ENCODE results near the gene PNLDC1. TPM values are rescaled to one million over a fixed set of nuclear protein-coding genes. Genes with fewer than 3 reads are reported as not detected.

PNLDC1 gene
- polyA plus RNA-seq, 1 donor from 2014 or later, result not detected

DNA sequence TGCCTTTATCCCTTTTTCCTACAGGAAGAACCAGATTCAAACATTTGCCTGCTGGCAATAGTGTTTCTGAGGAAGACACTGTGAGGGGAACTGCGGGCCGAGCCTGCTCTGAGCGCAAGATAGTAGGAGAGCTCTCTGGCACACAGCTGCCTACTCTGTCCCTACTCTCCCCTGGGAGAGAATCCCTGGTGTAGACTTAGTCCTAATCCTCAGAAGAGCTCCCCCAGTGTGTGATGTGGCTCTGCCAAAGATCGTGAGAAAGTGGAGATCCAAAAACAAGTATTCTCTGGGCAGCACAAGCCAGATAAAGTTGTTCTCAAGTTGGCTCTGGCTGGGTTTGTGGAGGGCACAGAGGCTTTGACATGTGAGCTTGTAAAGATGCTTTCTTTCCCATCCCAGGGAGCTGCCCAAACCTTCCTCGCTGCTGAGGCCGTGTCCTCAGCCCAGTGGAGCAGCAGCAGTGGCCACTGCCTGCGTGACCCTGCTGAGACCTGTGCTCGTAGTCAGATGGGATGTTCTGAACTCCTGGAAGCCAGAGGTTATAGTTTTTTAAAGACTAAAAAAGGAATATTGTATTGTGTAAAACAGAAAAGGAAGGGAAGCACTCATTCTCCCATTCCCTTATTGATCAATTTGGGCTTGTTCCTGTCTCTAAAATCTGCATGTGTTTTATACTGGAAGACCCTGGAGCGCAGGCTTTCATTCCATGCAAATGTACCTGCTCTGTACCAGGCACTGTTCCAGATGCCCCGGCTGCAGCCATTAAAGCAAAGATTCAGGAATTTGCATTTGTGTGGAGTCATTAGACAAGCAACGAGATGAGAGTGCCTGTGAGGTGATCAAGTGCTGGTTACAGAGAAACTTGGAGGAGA lies 30.7 kb downstream of the PNLDC1 start:
- Histone ChIP-seq H3K4me3 (ENCODE audit: low read length) (no peak overlapping the region), H3F3A (ENCODE audit: insufficient read depth, low read length, poor library complexity, severe bottlenecking) (no peaks in the 10 kb centered on the region), H3K36me3 (ENCODE audit: insufficient read depth, low read length) (no peaks in the 10 kb centered on the region), H3K9me3 (ENCODE audit: low read length) (no peaks in the 10 kb centered on the region), H3K9ac (ENCODE audit: low read length) (no peak overlapping the region), H3K27me3 (ENCODE audit: insufficient read depth, low read depth, low read length) (no peaks in the 10 kb centered on the region), H3K27ac (ENCODE audit: low read length) (no peak overlapping the region), H3K4me2 (ENCODE audit: low read length) (no peak overlapping the region), H4K20me1 (ENCODE audit: insufficient read depth) (no peaks in the 10 kb centered on the region), H3K79me2 (replicated peaks; ENCODE audit: insufficient read depth, low read length) (no peaks in the 10 kb centered on the region), H3K9me2 (ENCODE audit: insufficient read depth, low read length) (no peaks in the 10 kb centered on the region), H2AFZ (ENCODE audit: low read depth, low read length) (no peak overlapping the region)
- TF ChIP-seq MXI1 (conservative IDR thresholded peaks at IDR 0.05; ENCODE audit: poor library complexity, severe bottlenecking) (no peak), TAF1 (IDR thresholded peaks at IDR 0.05; ENCODE audit: low read depth) (no peak), EZH2 (IDR thresholded peaks at IDR 0.05; ENCODE audit: borderline replicate concordance, insufficient read depth, low read length, poor library complexity, severe bottlenecking) (no peak), SMC3 (conservative IDR thresholded peaks at IDR 0.05; ENCODE audit: poor library complexity) (no peak), POLR2AphosphoS5 (IDR thresholded peaks at IDR 0.05) (no peak), RAD21 (conservative IDR thresholded peaks at IDR 0.05) (no peak), EP300 (conservative IDR thresholded peaks at IDR 0.05; ENCODE audit: poor library complexity, severe bottlenecking) (no peak)
- TF ChIP-seq, protein P1, sequence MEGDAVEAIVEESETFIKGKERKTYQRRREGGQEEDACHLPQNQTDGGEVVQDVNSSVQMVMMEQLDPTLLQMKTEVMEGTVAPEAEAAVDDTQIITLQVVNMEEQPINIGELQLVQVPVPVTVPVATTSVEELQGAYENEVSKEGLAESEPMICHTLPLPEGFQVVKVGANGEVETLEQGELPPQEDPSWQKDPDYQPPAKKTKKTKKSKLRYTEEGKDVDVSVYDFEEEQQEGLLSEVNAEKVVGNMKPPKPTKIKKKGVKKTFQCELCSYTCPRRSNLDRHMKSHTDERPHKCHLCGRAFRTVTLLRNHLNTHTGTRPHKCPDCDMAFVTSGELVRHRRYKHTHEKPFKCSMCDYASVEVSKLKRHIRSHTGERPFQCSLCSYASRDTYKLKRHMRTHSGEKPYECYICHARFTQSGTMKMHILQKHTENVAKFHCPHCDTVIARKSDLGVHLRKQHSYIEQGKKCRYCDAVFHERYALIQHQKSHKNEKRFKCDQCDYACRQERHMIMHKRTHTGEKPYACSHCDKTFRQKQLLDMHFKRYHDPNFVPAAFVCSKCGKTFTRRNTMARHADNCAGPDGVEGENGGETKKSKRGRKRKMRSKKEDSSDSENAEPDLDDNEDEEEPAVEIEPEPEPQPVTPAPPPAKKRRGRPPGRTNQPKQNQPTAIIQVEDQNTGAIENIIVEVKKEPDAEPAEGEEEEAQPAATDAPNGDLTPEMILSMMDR (IDR thresholded peaks at IDR 0.05; ENCODE audit: poor library complexity, severe bottlenecking), result no peak
- TF ChIP-seq, protein P2, sequence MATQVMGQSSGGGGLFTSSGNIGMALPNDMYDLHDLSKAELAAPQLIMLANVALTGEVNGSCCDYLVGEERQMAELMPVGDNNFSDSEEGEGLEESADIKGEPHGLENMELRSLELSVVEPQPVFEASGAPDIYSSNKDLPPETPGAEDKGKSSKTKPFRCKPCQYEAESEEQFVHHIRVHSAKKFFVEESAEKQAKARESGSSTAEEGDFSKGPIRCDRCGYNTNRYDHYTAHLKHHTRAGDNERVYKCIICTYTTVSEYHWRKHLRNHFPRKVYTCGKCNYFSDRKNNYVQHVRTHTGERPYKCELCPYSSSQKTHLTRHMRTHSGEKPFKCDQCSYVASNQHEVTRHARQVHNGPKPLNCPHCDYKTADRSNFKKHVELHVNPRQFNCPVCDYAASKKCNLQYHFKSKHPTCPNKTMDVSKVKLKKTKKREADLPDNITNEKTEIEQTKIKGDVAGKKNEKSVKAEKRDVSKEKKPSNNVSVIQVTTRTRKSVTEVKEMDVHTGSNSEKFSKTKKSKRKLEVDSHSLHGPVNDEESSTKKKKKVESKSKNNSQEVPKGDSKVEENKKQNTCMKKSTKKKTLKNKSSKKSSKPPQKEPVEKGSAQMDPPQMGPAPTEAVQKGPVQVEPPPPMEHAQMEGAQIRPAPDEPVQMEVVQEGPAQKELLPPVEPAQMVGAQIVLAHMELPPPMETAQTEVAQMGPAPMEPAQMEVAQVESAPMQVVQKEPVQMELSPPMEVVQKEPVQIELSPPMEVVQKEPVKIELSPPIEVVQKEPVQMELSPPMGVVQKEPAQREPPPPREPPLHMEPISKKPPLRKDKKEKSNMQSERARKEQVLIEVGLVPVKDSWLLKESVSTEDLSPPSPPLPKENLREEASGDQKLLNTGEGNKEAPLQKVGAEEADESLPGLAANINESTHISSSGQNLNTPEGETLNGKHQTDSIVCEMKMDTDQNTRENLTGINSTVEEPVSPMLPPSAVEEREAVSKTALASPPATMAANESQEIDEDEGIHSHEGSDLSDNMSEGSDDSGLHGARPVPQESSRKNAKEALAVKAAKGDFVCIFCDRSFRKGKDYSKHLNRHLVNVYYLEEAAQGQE (IDR thresholded peaks at IDR 0.05; ENCODE audit: borderline replicate concordance), result no peak

DNA sequence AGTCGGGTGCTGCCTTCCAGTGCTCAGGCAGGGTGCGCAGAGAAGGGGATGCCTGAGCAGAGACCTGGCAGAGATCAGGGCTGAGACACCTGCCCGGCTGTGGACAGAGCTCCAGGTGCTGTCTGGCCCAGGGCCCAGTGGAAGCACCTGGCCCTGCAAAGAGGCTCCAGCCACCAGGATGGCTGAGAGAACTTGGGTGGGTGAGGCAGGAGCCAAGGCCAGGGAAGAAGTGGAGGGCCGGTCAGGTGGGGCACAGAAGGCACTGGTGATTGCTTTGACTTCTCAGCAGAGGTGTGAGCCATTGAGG lies 31.2 kb downstream of the PNLDC1 start:
- Histone ChIP-seq H2AFZ (ENCODE audit: low read depth, low read length) (no peak overlapping the region), H3F3A (ENCODE audit: insufficient read depth, low read length, poor library complexity, severe bottlenecking) (no peaks in the 10 kb centered on the region)

More for the DNA sequence above, 31.2 kb downstream of the PNLDC1 start:
- H3K9me2 ChIP-seq (ENCODE audit: insufficient read depth, low read length), result no peaks in the 10 kb centered on the region
- no peak overlapping the region for H3K4me2 ChIP-seq (ENCODE audit: low read length)
- no peaks in the 10 kb centered on the region for H3K79me2 ChIP-seq (replicated peaks; ENCODE audit: insufficient read depth, low read length)
- H3K4me3 ChIP-seq (ENCODE audit: low read length), result no peak overlapping the region
- H3K27me3 ChIP-seq (ENCODE audit: insufficient read depth, low read depth, low read length), result no peaks in the 10 kb centered on the region
- no peaks in the 10 kb centered on the region for H3K36me3 ChIP-seq (ENCODE audit: insufficient read depth, low read length)
- no peak for TF ChIP-seq TAF1 (IDR thresholded peaks at IDR 0.05; ENCODE audit: low read depth)
- no peak for TF ChIP-seq EP300 (conservative IDR thresholded peaks at IDR 0.05; ENCODE audit: poor library complexity, severe bottlenecking)
- TF ChIP-seq, protein P1 (IDR thresholded peaks at IDR 0.05; ENCODE audit: poor library complexity, severe bottlenecking), result no peak
- TF ChIP-seq POLR2AphosphoS5 (IDR thresholded peaks at IDR 0.05), result no peak
- no peak for TF ChIP-seq SMC3 (conservative IDR thresholded peaks at IDR 0.05; ENCODE audit: poor library complexity)
- TF ChIP-seq, protein P2 (IDR thresholded peaks at IDR 0.05; ENCODE audit: borderline replicate concordance), result no peak
- H3K27ac ChIP-seq (ENCODE audit: low read length), result no peak overlapping the region
- H3K9me3 ChIP-seq (ENCODE audit: low read length), result no peaks in the 10 kb centered on the region
- H3K9ac ChIP-seq (ENCODE audit: low read length), result no peak overlapping the region
- H4K20me1 ChIP-seq (ENCODE audit: insufficient read depth), result no peaks in the 10 kb centered on the region

Measured in neural cell (in vitro differentiated cells).